Thoracic aorta (tissue), 2 donors: ENCODE data around the gene ITGA6. TPM values are rescaled to one million over a fixed set of nuclear protein-coding genes. Genes with fewer than 3 reads are reported as not detected.

Experiments
- ATAC-seq: fragments of 150-250 bp; one replicate; pipeline ENCODE4 v1.8.0; 2017; ENCODE audit warnings: low read depth; ENCODE audit not compliant: insufficient number of reproducible peaks, low FRiP score
- DNase-seq: peaks from one replicate; pipeline ENCODE4 v3.0.0-alpha.2; 2020; ENCODE audit warnings: low spot score
- H3K27ac ChIP-seq, 2 donors: fragments of 200-600 bp; sonication (generic); 1 replicate in 1 of 2; 2 replicates in 1 of 2; pipeline ENCODE4 v1.5.1; 2016; ENCODE audit warnings: mild to moderate bottlenecking in 2 of 2, moderate library complexity in 2 of 2
- H3K27me3 ChIP-seq: fragments of 200-600 bp; sonication (generic); replicated peaks from 2 replicates; pipeline ENCODE4 v1.6.0; 2016; ENCODE audit warnings: mild to moderate bottlenecking; ENCODE audit not compliant: insufficient read depth
- H3K36me3 ChIP-seq: fragments of 200-600 bp; sonication (generic); one replicate; pipeline ENCODE4 v1.5.1; 2016
- H3K4me1 ChIP-seq, 2 donors: fragments of 200-600 bp; sonication (generic); 1 replicate in 1 of 2; 2 replicates in 1 of 2; pipeline versions ENCODE4 v1.5.1 to v1.6.0; 2016; ENCODE audit warnings: low read depth in 2 of 2, mild to moderate bottlenecking in 1 of 2; ENCODE audit not compliant: control insufficient read depth in 1 of 2
- H3K4me3 ChIP-seq: fragments of 200-600 bp; sonication (generic); 2 replicates; pipeline ENCODE4 v1.5.1; 2016; ENCODE audit warnings: mild to moderate bottlenecking
- H3K9me3 ChIP-seq: fragments of 200-600 bp; sonication (generic); 2 replicates; pipeline ENCODE4 v1.5.1; 2016
- CTCF ChIP-seq: fragments of 200-600 bp; sonication (generic); IDR thresholded peaks from one replicate; pipeline ENCODE4 v1.5.1; 2019; ENCODE audit warnings: antibody characterized with exemption
- total RNA-seq, 2 donors: library from RNA; depleted of rRNA; stranded (reverse); fragments of >200 nt; gene quantifications; one replicate each; pipeline versions ENCODE4 v1.1.0 to v1.2.3, GENCODE V29; 2016

ITGA6 gene
- total RNA-seq, 2 donors from 2014 or later, result 20.2 to 27.3 TPM

- DNase-seq (no peak), ATAC-seq (peak; percentile 66)
- peak; percentile 78 for TF ChIP-seq CTCF
- Histone ChIP-seq H3K27ac (no peak overlapping the region), H3K4me1 (peaks cover 0 to 9% of the 10 kb centered on the region in 2 donors), H3K4me3 (peak overlapping the region; percentile 57), H3K27me3 (no peaks in the 10 kb centered on the region), H3K36me3 (no peaks in the 10 kb centered on the region), H3K9me3 (no peaks in the 10 kb centered on the region)
Measured at GRCh38 chr2:172465417-172466334, 38.3 kb downstream of the ITGA6 start.

- no peak for DNase-seq
- ATAC-seq, result no peak
- H3K27ac ChIP-seq, result no peak overlapping the region
Measured at GRCh38 chr2:172467382-172467781, 40.0 kb downstream of the ITGA6 start.

GRCh38 chr2:172470958-172471922 is 43.9 kb downstream of the ITGA6 start:
- H3K4me1 ChIP-seq, result no peaks in the 10 kb centered on the region
- DNase-seq (no peak), ATAC-seq (no peak)
- no peak for TF ChIP-seq CTCF
- no peak overlapping the region for H3K4me3 ChIP-seq
- H3K9me3 ChIP-seq, result no peaks in the 10 kb centered on the region
- no peaks in the 10 kb centered on the region for H3K36me3 ChIP-seq
- H3K27me3 ChIP-seq, result no peaks in the 10 kb centered on the region
- no peak overlapping the region for H3K27ac ChIP-seq

More at GRCh38 chr2:172467382-172467781, 40.0 kb downstream of the ITGA6 start:
- Histone ChIP-seq H3K4me3 (no peak overlapping the region), H3K9me3 (no peaks in the 10 kb centered on the region), H3K27me3 (no peaks in the 10 kb centered on the region), H3K4me1 (peaks cover 0 to 2% of the 10 kb centered on the region in 2 donors), H3K36me3 (no peaks in the 10 kb centered on the region)
- TF ChIP-seq CTCF, result no peak

- Histone ChIP-seq H3K36me3 (no peaks in the 10 kb centered on the region), H3K9me3 (no peaks in the 10 kb centered on the region), H3K27ac (no peak overlapping the region), H3K4me1 (no peaks in the 10 kb centered on the region), H3K27me3 (no peaks in the 10 kb centered on the region), H3K4me3 (no peak overlapping the region)
- ATAC-seq, result no peak
- DNase-seq, result no peak
- no peak for TF ChIP-seq CTCF
Measured at GRCh38 chr2:172472446-172473033, 45.2 kb downstream of the ITGA6 start.
